ENCODE data around the gene GPX3.

The GPX3 gene

GRCh38 chr5:151040211-151040747 lies 19.9 kb downstream of the GPX3 start:
- TF ChIP-seq REST (IDR thresholded peaks at IDR 0.05; ENCODE audit: insufficient read depth in 1 of 2, low read depth in 2 of 2, low read length in 2 of 2): no peak

GRCh38 chr5:151041577-151042268 lies 21.3 kb downstream of the GPX3 start:
- TF ChIP-seq FOXP2 (optimal IDR thresholded peaks at IDR 0.05; ENCODE audit: borderline replicate concordance, extremely low read depth, extremely low read length, insufficient read depth) (no peak), SIN3A (IDR thresholded peaks at IDR 0.05; ENCODE audit: borderline replicate concordance, insufficient read depth, low read length) (no peak), TAF1 (IDR thresholded peaks at IDR 0.05; ENCODE audit: borderline replicate concordance, insufficient read depth, low read length) (no peak), POLR2AphosphoS5 (IDR thresholded peaks at IDR 0.05; ENCODE audit: low read depth, low read length) (no peak), REST (IDR thresholded peaks at IDR 0.05; ENCODE audit: insufficient read depth in 1 of 2, low read depth in 2 of 2, low read length in 2 of 2) (no peak)

- TF ChIP-seq FOXP2 (optimal IDR thresholded peaks at IDR 0.05; ENCODE audit: borderline replicate concordance, extremely low read depth, extremely low read length, insufficient read depth): no peak
- no peak for TF ChIP-seq REST (IDR thresholded peaks at IDR 0.05; ENCODE audit: insufficient read depth in 1 of 2, low read depth in 2 of 2, low read length in 2 of 2)
- TF ChIP-seq POLR2AphosphoS5 (IDR thresholded peaks at IDR 0.05; ENCODE audit: low read depth, low read length): no peak
- TF ChIP-seq SIN3A (IDR thresholded peaks at IDR 0.05; ENCODE audit: borderline replicate concordance, insufficient read depth, low read length): no peak
- no peak for TF ChIP-seq TAF1 (IDR thresholded peaks at IDR 0.05; ENCODE audit: borderline replicate concordance, insufficient read depth, low read length)
Observed at GRCh38 chr5:151042453-151043093, 22.2 kb downstream of the GPX3 start.

GRCh38 chr5:151047814-151048425 lies 27.5 kb downstream of the GPX3 start:
- TF ChIP-seq REST (IDR thresholded peaks at IDR 0.05; ENCODE audit: insufficient read depth in 1 of 2, low read depth in 2 of 2, low read length in 2 of 2): no peak
- no peak for TF ChIP-seq SIN3A (IDR thresholded peaks at IDR 0.05; ENCODE audit: borderline replicate concordance, insufficient read depth, low read length)
- TF ChIP-seq TAF1 (IDR thresholded peaks at IDR 0.05; ENCODE audit: borderline replicate concordance, insufficient read depth, low read length): no peak
- no peak for TF ChIP-seq POLR2AphosphoS5 (IDR thresholded peaks at IDR 0.05; ENCODE audit: low read depth, low read length)
- TF ChIP-seq FOXP2 (optimal IDR thresholded peaks at IDR 0.05; ENCODE audit: borderline replicate concordance, extremely low read depth, extremely low read length, insufficient read depth): no peak

Measured in PFSK-1 (cell line).